ENCODE data around the gene FNBP1L.

DNA sequence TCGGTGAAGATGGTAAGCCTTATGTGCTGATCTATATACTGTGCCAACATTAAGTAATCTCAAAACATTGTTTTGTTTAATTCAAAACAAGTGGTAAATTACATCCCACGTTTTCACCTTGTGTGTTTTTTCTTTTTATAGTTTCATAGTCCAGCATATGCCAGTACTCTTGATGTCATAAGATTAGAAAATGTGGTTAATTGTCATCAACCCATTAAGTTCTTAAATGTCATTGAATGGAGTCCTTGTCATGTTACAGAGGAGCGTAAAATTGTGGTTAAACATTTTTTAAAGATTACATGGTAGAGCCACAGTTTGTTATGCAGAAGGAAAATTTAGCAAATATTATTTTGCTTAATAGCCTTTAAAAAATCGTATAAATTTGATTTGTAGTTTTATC, 93.1 kb downstream of the FNBP1L start:
- TF ChIP-seq POLR2A (IDR thresholded peaks at IDR 0.05), result no peak
- TF ChIP-seq POLR2AphosphoS5 (IDR thresholded peaks at IDR 0.05), result no peak
